ENCODE results near the gene RBM23. TPM values are rescaled to one million over a fixed set of nuclear protein-coding genes. Genes with fewer than 3 reads are reported as not detected.

Gene RBM23
- total RNA-seq, 1 donor from 2014 or later, result 170 TPM

- H3K4me3 Mint-ChIP-seq, result no peak overlapping the region
- no peaks in the 10 kb centered on the region for H3K9me3 ChIP-seq (ENCODE audit: low read depth)
Measured at GRCh38 chr14:22875003-22875747, 43.8 kb downstream of the RBM23 start.

GRCh38 chr14:22872833-22873520 lies 46.0 kb downstream of the RBM23 start:
- peak overlapping the region; percentile 75 for H3K4me3 ChIP-seq
- no peaks in the 10 kb centered on the region for H3K79me2 ChIP-seq (ENCODE audit: low read depth)
- no peak overlapping the region for H3K9ac ChIP-seq
- H3K36me3 ChIP-seq, result no peaks in the 10 kb centered on the region
- Mint-ChIP-seq H3K27me3 (ENCODE audit: insufficient read depth, low read depth) (peaks cover 10% of the 10 kb centered on the region), H3K36me3 (peaks cover 14% of the 10 kb centered on the region), H3K4me1 (peaks cover 14% of the 10 kb centered on the region), H3K27ac (peak overlapping the region; percentile 81), H3K9me3 (no peaks in the 10 kb centered on the region), H3K4me3 (peak overlapping the region; percentile 91)
- H2AFZ ChIP-seq (replicated peaks), result peak overlapping the region; percentile 4
- H3K4me2 ChIP-seq, result peak overlapping the region; percentile 83
- H3K4me1 ChIP-seq, result peaks cover 7% of the 10 kb centered on the region
- no peaks in the 10 kb centered on the region for H3K27me3 ChIP-seq
- no peak for DNase-seq (ENCODE audit: low spot score)
- peaks cover 23% of the 10 kb centered on the region for H3F3A ChIP-seq (ENCODE audit: low read depth)
- TF ChIP-seq EZH2 (IDR thresholded peaks at IDR 0.05), result no peak
- no peak for TF ChIP-seq EZH2phosphoT487 (IDR thresholded peaks at IDR 0.05)
- no peak for TF ChIP-seq CTCF (IDR thresholded peaks at IDR 0.05)
- no peaks in the 10 kb centered on the region for H4K20me1 ChIP-seq (ENCODE audit: low read depth)
- no peak overlapping the region for H3K27ac ChIP-seq
- H3K9me3 ChIP-seq (ENCODE audit: low read depth), result no peaks in the 10 kb centered on the region

More at GRCh38 chr14:22875003-22875747, 43.8 kb downstream of the RBM23 start:
- Histone ChIP-seq H3K4me1 (peaks cover 7% of the 10 kb centered on the region), H3F3A (ENCODE audit: low read depth) (peaks cover 22% of the 10 kb centered on the region), H4K20me1 (ENCODE audit: low read depth) (no peaks in the 10 kb centered on the region), H3K27me3 (no peaks in the 10 kb centered on the region), H3K4me3 (no peak overlapping the region), H3K27ac (no peak overlapping the region), H3K36me3 (no peaks in the 10 kb centered on the region), H3K4me2 (no peak overlapping the region), H3K79me2 (ENCODE audit: low read depth) (no peaks in the 10 kb centered on the region), H3K9ac (no peak overlapping the region), H2AFZ (replicated peaks) (no peak overlapping the region)
- Mint-ChIP-seq H3K4me1 (peaks cover 14% of the 10 kb centered on the region), H3K27me3 (ENCODE audit: insufficient read depth, low read depth) (peaks cover 9% of the 10 kb centered on the region), H3K9me3 (no peaks in the 10 kb centered on the region), H3K27ac (no peak overlapping the region), H3K36me3 (peaks cover 19% of the 10 kb centered on the region)
- DNase-seq (ENCODE audit: low spot score), result no peak
- no peak for TF ChIP-seq EZH2 (IDR thresholded peaks at IDR 0.05)
- TF ChIP-seq CTCF (IDR thresholded peaks at IDR 0.05), result no peak
- TF ChIP-seq EZH2phosphoT487 (IDR thresholded peaks at IDR 0.05), result no peak

- Histone ChIP-seq H4K20me1 (ENCODE audit: low read depth) (no peaks in the 10 kb centered on the region), H3K27me3 (no peaks in the 10 kb centered on the region), H3K79me2 (ENCODE audit: low read depth) (no peaks in the 10 kb centered on the region), H3K4me1 (peaks cover 7% of the 10 kb centered on the region), H3K9me3 (ENCODE audit: low read depth) (no peaks in the 10 kb centered on the region), H3F3A (ENCODE audit: low read depth) (peaks cover 23% of the 10 kb centered on the region), H3K4me3 (peak overlapping the region; percentile 75), H3K27ac (no peak overlapping the region), H3K36me3 (no peaks in the 10 kb centered on the region), H3K9ac (no peak overlapping the region), H2AFZ (replicated peaks) (peak overlapping the region; percentile 37), H3K4me2 (peak overlapping the region; percentile 83)
- Mint-ChIP-seq H3K36me3 (peaks cover 12% of the 10 kb centered on the region), H3K4me1 (peaks cover 14% of the 10 kb centered on the region), H3K4me3 (peak overlapping the region; percentile 95), H3K27me3 (ENCODE audit: insufficient read depth, low read depth) (peaks cover 7% of the 10 kb centered on the region), H3K9me3 (no peaks in the 10 kb centered on the region), H3K27ac (peak overlapping the region; percentile 81)
- TF ChIP-seq EZH2phosphoT487 (IDR thresholded peaks at IDR 0.05) (no peak), CTCF (IDR thresholded peaks at IDR 0.05) (peak; percentile 98)
- peak; percentile 92 for DNase-seq (ENCODE audit: low spot score)
Measured at GRCh38 chr14:22872033-22872832, 46.7 kb downstream of the RBM23 start.
